Heart right ventricle (tissue), 16 donors: ENCODE measurements around the gene CSDE1. TPM values are rescaled to one million over a fixed set of nuclear protein-coding genes. Genes with fewer than 3 reads are reported as not detected.
A peak's percentile ranks its signal among the peaks of the same experiment; 100 is the strongest.

Experiments used
- ATAC-seq, 8 donors: fragments of 200-7000 bp; cut with Tn5 transposase; one replicate each; pipeline ENCODE4 v1.9.1; 2020; ENCODE audit warnings: mild to moderate bottlenecking in 8 of 8, moderate library complexity in 8 of 8, moderate number of reproducible peaks in 1 of 8
- DNase-seq, 2 donors: peaks; one replicate each; pipeline ENCODE4 v3.0.0-alpha.2; 2020
- H3K27ac ChIP-seq, 10 donors: fragments of 200-600 bp; sonication (generic) in 2 of 10; one replicate each; pipeline versions ENCODE4 v1.5.0 to v1.8.0; 2020 to 2022; ENCODE audit warnings: mild to moderate bottlenecking in 3 of 10
- H3K27me3 ChIP-seq, 7 donors: fragments of 200-600 bp; one replicate each; pipeline ENCODE4 v1.8.0; 2021 to 2022; ENCODE audit warnings: mild to moderate bottlenecking in 2 of 7
- H3K36me3 ChIP-seq, 9 donors: fragments of 200-600 bp; sonication (generic) in 1 of 9; one replicate each; pipeline versions ENCODE4 v1.5.0 to v1.8.0; 2020 to 2022; ENCODE audit warnings: mild to moderate bottlenecking in 2 of 9
- H3K4me1 ChIP-seq, 9 donors: fragments of 200-600 bp; sonication (generic) in 1 of 9; one replicate each; pipeline versions ENCODE4 v1.5.0 to v1.8.0; 2020 to 2022; ENCODE audit warnings: mild to moderate bottlenecking in 4 of 9
- H3K4me3 ChIP-seq, 10 donors: fragments of 200-600 bp; sonication (generic) in 2 of 10; one replicate each; pipeline versions ENCODE4 v1.5.0 to v1.8.0; 2020 to 2022; ENCODE audit warnings: mild to moderate bottlenecking in 7 of 10, moderate library complexity in 2 of 10
- H3K9me3 ChIP-seq, 11 donors: fragments of 200-600 bp in 10 of 11; sonication (generic) in 2 of 11; one replicate each; pipeline versions ENCODE4 v1.5.0 to v1.8.0; 2013 to 2022; ENCODE audit warnings: mild to moderate bottlenecking in 2 of 11, control low read depth in 1 of 11, moderate library complexity in 1 of 11
- WGBS, 2 donors: extraction: QIAGEN DNeasy Blood & Tissue Kit; methylation state at CpG; one replicate each; pipeline ENCODE4 v1.1.7; 2013; ENCODE audit warnings: inconsistent platforms in 1 of 2; 5-methylcytosine and 5-hydroxymethylcytosine counted together
- intact Hi-C, 10 donors: fragments of 100-400 bp; cut with DNase I; formaldehyde crosslinking; loops; one replicate each; pipeline versions ENCODE4 v1.11.1 to v1.14.2; 2022
- polyA plus RNA-seq, 2 donors: library from polyadenylated mRNA; stranded (reverse); fragments of 200-250 nt; gene quantifications; one replicate each; pipeline ENCODE4 v1.2.3, GENCODE V29; 2013
- total RNA-seq, 10 donors: library from RNA; stranded (reverse); fragmentation: NEBNext Ultra II Directional in 3 of 10; extraction: Animal tissue kit (Norgen Biotek cat#: 25700) in 3 of 10; gene quantifications; one replicate each; pipeline versions ENCODE4 v1.2.1 to v1.2.4, GENCODE V29; 2021 to 2023
- TF ChIP-seq, protein P1 (sequence below), 9 donors: fragments of 200-600 bp; sonication (generic) in 2 of 9; IDR thresholded peaks; one replicate each; pipeline versions ENCODE4 v1.5.0 to v1.8.0; 2021 to 2022; ENCODE audit warnings: antibody characterized with exemption in 9 of 9, mild to moderate bottlenecking in 5 of 9, moderate library complexity in 1 of 9
- donor health status: Arrhythmogenic right ventricular cardiomyopathy.
- donor health status: ischemic (EF 13 %, LVEDD 7.1; RV severe dilation, severe dysfunction).
- donor health status: healthy with polysubstance abuse.
- donor health status: DM: no; HTN: yes; CAD: no.
- donor health status: DM: no; HTN: no; CAD: no.
- donor health status: ischemic (EF 25% LVEDD 6.9; RV normal size, moderate dysfunction).
- donor health status: ischemic (EF 25% LVEDD 5.7; RV mildly dilated, moderate dysfunction).
- donor health status: healthy.
- donor health status: DM: yes; HTN: yes; CAD: no.
- donor health status: Ischemic cardiomyopathy.
- donor health status: ischemic (EF 35%, LVEDD 5.7; RV mildly dilated, moderate dysfunction).
- donor health status: nonischemic (EF 11% LVEDD 7.7; RV severe dilation, severe dysfunction).
- donor health status: DM: yes; HTN: yes; CAD: no.
- donor health status: PGD.
- donor health status: ischemic (EF 29% LVEDD 5.4; RV normal size, mild dysfunction).
- donor health status: nonischemic (EF 23%, LVEDD 6.1; RV moderate dilation, normal function).

The CSDE1 gene
- total and polyA plus RNA-seq, 12 donors, result 137 to 1,012 (median 867) TPM

DNA sequence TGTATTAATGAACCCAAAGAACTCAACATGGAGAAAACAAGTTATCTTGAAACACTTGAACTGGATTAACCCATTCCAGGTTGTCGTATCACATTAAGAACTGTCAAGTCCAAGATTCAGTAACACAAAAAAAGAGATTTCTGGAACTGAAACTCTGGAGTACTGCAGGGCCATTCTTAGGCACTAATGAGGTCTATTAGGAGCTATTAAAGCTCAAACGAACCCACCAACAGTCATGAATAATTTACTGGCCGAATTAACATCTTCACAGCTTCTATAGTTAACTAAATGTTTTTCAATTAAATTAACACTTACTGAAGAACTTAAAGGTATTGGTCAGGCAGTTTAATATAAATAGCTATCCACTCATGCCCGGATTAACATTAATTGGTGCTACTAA lies 4.6 kb downstream of the CSDE1 start:
- Histone ChIP-seq H3K9me3 (no peaks in the 10 kb centered on the region), H3K4me1 (peaks cover 3 to 90% (median 89%) of the 10 kb centered on the region in 9 donors), H3K4me3 (no peak overlapping the region), H3K27me3 (no peaks in the 10 kb centered on the region), H3K27ac (no peak overlapping the region), H3K36me3 (peaks cover 0 to 36% (median 0%) of the 10 kb centered on the region in 9 donors)
- no peak for ATAC-seq
- intact Hi-C loops, result loop anchor here in 1 of 10 donors (5.0 kb wide), 1 partner anchor 36 kb away; the partner anchor contains the start of gene NRAS
- 50 to 51% methylated on average over 4 of the region's 4 CpGs for WGBS, 2 donors
- TF ChIP-seq, protein P1, sequence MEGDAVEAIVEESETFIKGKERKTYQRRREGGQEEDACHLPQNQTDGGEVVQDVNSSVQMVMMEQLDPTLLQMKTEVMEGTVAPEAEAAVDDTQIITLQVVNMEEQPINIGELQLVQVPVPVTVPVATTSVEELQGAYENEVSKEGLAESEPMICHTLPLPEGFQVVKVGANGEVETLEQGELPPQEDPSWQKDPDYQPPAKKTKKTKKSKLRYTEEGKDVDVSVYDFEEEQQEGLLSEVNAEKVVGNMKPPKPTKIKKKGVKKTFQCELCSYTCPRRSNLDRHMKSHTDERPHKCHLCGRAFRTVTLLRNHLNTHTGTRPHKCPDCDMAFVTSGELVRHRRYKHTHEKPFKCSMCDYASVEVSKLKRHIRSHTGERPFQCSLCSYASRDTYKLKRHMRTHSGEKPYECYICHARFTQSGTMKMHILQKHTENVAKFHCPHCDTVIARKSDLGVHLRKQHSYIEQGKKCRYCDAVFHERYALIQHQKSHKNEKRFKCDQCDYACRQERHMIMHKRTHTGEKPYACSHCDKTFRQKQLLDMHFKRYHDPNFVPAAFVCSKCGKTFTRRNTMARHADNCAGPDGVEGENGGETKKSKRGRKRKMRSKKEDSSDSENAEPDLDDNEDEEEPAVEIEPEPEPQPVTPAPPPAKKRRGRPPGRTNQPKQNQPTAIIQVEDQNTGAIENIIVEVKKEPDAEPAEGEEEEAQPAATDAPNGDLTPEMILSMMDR (IDR thresholded peaks at IDR 0.05), result no peak
- DNase-seq, result no peak

DNA sequence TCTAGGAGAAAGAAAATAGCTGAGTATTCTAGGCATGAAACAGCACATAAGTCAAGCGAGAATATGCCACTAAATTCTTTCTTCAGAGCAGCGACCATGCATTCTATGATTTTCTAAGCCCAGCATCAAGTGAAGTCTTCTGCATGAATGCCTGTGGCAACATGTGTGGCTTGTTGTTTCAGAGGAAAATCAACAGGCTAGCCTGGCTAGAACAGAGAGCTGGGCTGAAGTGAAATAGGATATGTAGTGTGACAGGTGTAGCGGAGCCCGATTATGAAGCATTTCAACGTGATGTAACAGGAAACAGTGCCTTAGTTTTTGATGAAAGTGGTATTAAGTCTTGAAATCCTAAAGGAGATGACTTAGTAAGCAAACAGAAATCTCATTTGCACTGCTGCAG lies 7.0 kb downstream of the CSDE1 start:
- WGBS, 2 donors, result 35 to 55% methylated on average over 5 of the region's 5 CpGs
- Histone ChIP-seq H3K27me3 (no peaks in the 10 kb centered on the region), H3K4me3 (no peak overlapping the region), H3K4me1 (peaks cover 6 to 100% (median 98%) of the 10 kb centered on the region in 9 donors), H3K36me3 (peaks cover 0 to 59% (median 3%) of the 10 kb centered on the region in 9 donors), H3K27ac (peak overlapping the region in 3 of 10 donors; percentile 18 to 58 (median 46)), H3K9me3 (no peaks in the 10 kb centered on the region)
- TF ChIP-seq, protein P1 (IDR thresholded peaks at IDR 0.05), result no peak
- peak in 2 of 8 donors; percentile 35 to 36 for ATAC-seq
- no peak for DNase-seq
- intact Hi-C loops, result loop anchor here in 1 of 10 donors (5.0 kb wide), 1 partner anchor 33 kb away; the partner anchor contains the start of gene NRAS

DNA sequence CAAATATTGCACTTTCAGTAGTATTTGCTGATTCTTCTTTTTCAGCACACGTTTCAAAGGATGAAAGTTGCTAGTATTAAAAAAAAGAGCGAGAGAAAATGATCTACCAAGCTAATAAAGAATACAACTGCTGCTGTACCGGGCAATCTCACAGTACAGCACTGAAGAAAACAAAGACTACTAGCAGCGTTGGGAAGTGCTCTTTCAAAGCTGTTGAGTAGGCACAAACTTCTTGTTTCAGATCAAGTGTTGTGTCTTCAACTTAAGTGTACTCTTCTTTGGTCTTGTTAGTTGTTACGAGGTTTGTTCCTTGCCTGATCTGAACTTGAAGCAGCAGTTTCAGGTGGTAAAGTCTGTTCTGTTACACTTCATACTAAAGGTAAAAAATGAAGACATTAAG lies 7.9 kb downstream of the CSDE1 start:
- no peak for DNase-seq
- Histone ChIP-seq H3K4me3 (peak overlapping the region in 1 of 10 donors; percentile 3), H3K27me3 (no peaks in the 10 kb centered on the region), H3K9me3 (no peaks in the 10 kb centered on the region), H3K4me1 (peaks cover 6 to 100% (median 89%) of the 10 kb centered on the region in 9 donors), H3K36me3 (peaks cover 0 to 62% (median 3%) of the 10 kb centered on the region in 9 donors), H3K27ac (peak overlapping the region in 1 of 10 donors; percentile 33)
- TF ChIP-seq, protein P1 (IDR thresholded peaks at IDR 0.05), result no peak
- no peak for ATAC-seq
- intact Hi-C loops, result loop anchor here in 1 of 10 donors (5.0 kb wide), 1 partner anchor 33 kb away; the partner anchor contains the start of gene NRAS
- 53 to 63% methylated on average over 5 of the region's 5 CpGs for WGBS, 2 donors

DNA sequence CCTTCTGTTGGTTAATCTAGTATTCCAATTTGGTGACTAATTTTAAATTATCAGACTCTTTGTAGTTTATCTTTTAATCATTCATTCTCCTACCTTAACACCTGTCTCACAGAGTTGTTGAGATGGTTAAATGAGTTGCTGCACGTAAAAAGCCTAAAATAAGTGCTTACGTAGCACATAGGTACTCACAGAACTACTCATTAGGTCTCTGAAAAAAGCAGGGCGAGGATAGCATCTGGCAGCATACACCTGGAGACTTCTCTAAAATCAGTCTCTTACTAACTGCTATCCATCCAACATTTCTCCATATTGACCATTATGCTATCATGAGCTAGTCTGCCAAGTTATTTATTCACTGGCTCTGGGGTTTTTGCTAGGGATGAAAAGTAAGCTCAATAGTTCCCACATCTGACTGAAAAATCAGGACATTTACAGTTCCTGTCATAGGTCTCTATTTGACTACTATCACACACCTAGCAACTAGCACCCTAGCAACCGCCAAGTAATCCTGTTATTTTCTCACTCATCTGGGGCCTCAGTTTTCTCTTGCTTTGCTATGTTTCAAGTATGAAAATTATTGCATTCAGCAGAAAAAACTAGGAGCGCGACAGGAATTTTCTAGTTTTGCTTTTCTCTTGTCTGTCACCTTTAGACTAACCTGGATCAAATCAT lies 11.2 kb downstream of the CSDE1 start:
- Histone ChIP-seq H3K27me3 (no peaks in the 10 kb centered on the region), H3K4me1 (peaks cover 4 to 100% (median 75%) of the 10 kb centered on the region in 9 donors), H3K4me3 (no peak overlapping the region), H3K36me3 (peaks cover 0 to 88% (median 3%) of the 10 kb centered on the region in 9 donors), H3K9me3 (no peaks in the 10 kb centered on the region), H3K27ac (no peak overlapping the region)
- ATAC-seq (no peak), DNase-seq (no peak)
- TF ChIP-seq, protein P1 (IDR thresholded peaks at IDR 0.05), result no peak
- WGBS, 2 donors, result 76 to 85% methylated on average over 6 of the region's 6 CpGs
- intact Hi-C loops, result no loop called here
